NCI-H2227 (cell line): ENCODE measurements around the gene ZNF57.
"Not testable (repeated sequence)": the region's sequence is repeated elsewhere in the genome, so short reads cannot be mapped to it uniquely, and the experiment has no call there.

Source experiments
- DNase-seq: peaks from one replicate; lab custom pipeline; 2025; ENCODE audit not compliant: unreplicated experiment; lab: John Stamatoyannopoulos, UW

The ZNF57 gene

GRCh38 chr19:2890531-2890930 is 10.2 kb upstream of the ZNF57 start:
- not testable (repeated sequence) for DNase-seq

GRCh38 chr19:2896694-2897093 is 4.0 kb upstream of the ZNF57 start:
- no peak for DNase-seq

- no peak for DNase-seq
Observed at GRCh38 chr19:2902590-2903218, 2.0 kb downstream of the ZNF57 start.

GRCh38 chr19:2903326-2903725 is 2.6 kb downstream of the ZNF57 start:
- DNase-seq, result not testable (repeated sequence)

- DNase-seq, result no peak
Observed at GRCh38 chr19:2905918-2906519, 5.3 kb downstream of the ZNF57 start.

GRCh38 chr19:2906631-2907195 is 6.0 kb downstream of the ZNF57 start:
- no peak for DNase-seq

GRCh38 chr19:2912306-2912705 is 11.6 kb downstream of the ZNF57 start:
- DNase-seq, result no peak

- no peak for DNase-seq
Observed at GRCh38 chr19:2917275-2918184, 16.8 kb downstream of the ZNF57 start.

- DNase-seq, result no peak
Observed at GRCh38 chr19:2922987-2923386, 22.3 kb downstream of the ZNF57 start.

- no peak for DNase-seq
Observed at GRCh38 chr19:2923510-2923909, 22.8 kb downstream of the ZNF57 start.

- no peak for DNase-seq
Observed at GRCh38 chr19:2926341-2927031, 25.8 kb downstream of the ZNF57 start.

- no peak for DNase-seq
Observed at GRCh38 chr19:2927032-2927430, 26.3 kb downstream of the ZNF57 start.

GRCh38 chr19:2933490-2933910 is 32.8 kb downstream of the ZNF57 start:
- no peak for DNase-seq

- not testable (repeated sequence) for DNase-seq
Observed at GRCh38 chr19:2935863-2936262, 35.1 kb downstream of the ZNF57 start.

GRCh38 chr19:2942928-2943640 is 42.4 kb downstream of the ZNF57 start:
- no peak for DNase-seq

GRCh38 chr19:2944403-2944774 is 43.7 kb downstream of the ZNF57 start:
- DNase-seq, result no peak

- DNase-seq, result peak; percentile 97
Observed at GRCh38 chr19:2944775-2945574, 44.2 kb downstream of the ZNF57 start, which contains the start of gene ZNF77. ZNF77 (minus strand) TSS chr19:2944971; CDS start chr19:2944840, 131 bp downstream.

GRCh38 chr19:2945575-2946184 is 45.0 kb downstream of the ZNF57 start:
- DNase-seq, result no peak

- peak; percentile 39 for DNase-seq
Observed at GRCh38 chr19:2949939-2950285, 49.2 kb downstream of the ZNF57 start.
